ENCODE measurements around the gene TSPAN4. TPM values are rescaled to one million over a fixed set of nuclear protein-coding genes. Genes with fewer than 3 reads are reported as not detected.

Gene TSPAN4
- total RNA-seq, 1 donor from 2014 or later, result 120 TPM

- DNase-seq (ENCODE audit: low spot score), result no peak
These were observed 40.9 kb downstream of the TSPAN4 start for GRCh38 chr11:883527-883926.

- DNase-seq (ENCODE audit: low spot score), result no peak
These were observed 42.0 kb downstream of the TSPAN4 start for GRCh38 chr11:884578-885070.

- DNase-seq (ENCODE audit: low spot score), result no peak
These were observed 43.9 kb downstream of the TSPAN4 start for GRCh38 chr11:886568-886967.

- no peak for DNase-seq (ENCODE audit: low spot score)
These were observed 44.9 kb downstream of the TSPAN4 start for GRCh38 chr11:887589-887988.

- DNase-seq (ENCODE audit: low spot score), result no peak
These were observed 45.9 kb downstream of the TSPAN4 start for GRCh38 chr11:888310-889212.

- no peak for DNase-seq (ENCODE audit: low spot score)
These were observed 46.6 kb downstream of the TSPAN4 start for GRCh38 chr11:889257-889656.

GRCh38 chr11:889687-890475 is 47.2 kb downstream of the TSPAN4 start:
- no peak for DNase-seq (ENCODE audit: low spot score)

- no peak for DNase-seq (ENCODE audit: low spot score)
These were observed 48.3 kb downstream of the TSPAN4 start for GRCh38 chr11:890794-891540.

GRCh38 chr11:893008-893654 is 50.5 kb downstream of the TSPAN4 start:
- no peak for DNase-seq (ENCODE audit: low spot score)

- DNase-seq (ENCODE audit: low spot score), result no peak
These were observed 52.0 kb downstream of the TSPAN4 start for GRCh38 chr11:894575-895201.

GRCh38 chr11:895331-896110 is 52.9 kb downstream of the TSPAN4 start:
- no peak for DNase-seq (ENCODE audit: low spot score)

GRCh38 chr11:897253-898142 is 54.8 kb downstream of the TSPAN4 start:
- DNase-seq (ENCODE audit: low spot score), result no peak

- DNase-seq (ENCODE audit: low spot score), result no peak
These were observed 55.5 kb downstream of the TSPAN4 start for GRCh38 chr11:898143-898511.

- DNase-seq (ENCODE audit: low spot score), result no peak
These were observed 56.0 kb downstream of the TSPAN4 start for GRCh38 chr11:898540-899190.

- DNase-seq (ENCODE audit: low spot score), result no peak
These were observed 57.1 kb downstream of the TSPAN4 start for GRCh38 chr11:899724-900123.

GRCh38 chr11:900545-900944 is 57.9 kb downstream of the TSPAN4 start:
- no peak for DNase-seq (ENCODE audit: low spot score)

- DNase-seq (ENCODE audit: low spot score), result no peak
These were observed 58.9 kb downstream of the TSPAN4 start for GRCh38 chr11:901452-902061.

GRCh38 chr11:904380-904779 is 61.7 kb downstream of the TSPAN4 start:
- DNase-seq (ENCODE audit: low spot score), result no peak
